Measurements from ENCODE around the gene C19orf67.
"Not testable (repeated sequence)": the region's sequence is repeated elsewhere in the genome, so short reads cannot be mapped to it uniquely, and the experiment has no call there.

C19orf67 gene

GRCh38 chr19:14042659-14043608 is 42.6 kb downstream of the C19orf67 start:
- DNase-seq (ENCODE audit: low read depth, low spot score): peak; percentile 41
- H3K4me3 ChIP-seq (ENCODE audit: low read length): not testable (repeated sequence)

DNA sequence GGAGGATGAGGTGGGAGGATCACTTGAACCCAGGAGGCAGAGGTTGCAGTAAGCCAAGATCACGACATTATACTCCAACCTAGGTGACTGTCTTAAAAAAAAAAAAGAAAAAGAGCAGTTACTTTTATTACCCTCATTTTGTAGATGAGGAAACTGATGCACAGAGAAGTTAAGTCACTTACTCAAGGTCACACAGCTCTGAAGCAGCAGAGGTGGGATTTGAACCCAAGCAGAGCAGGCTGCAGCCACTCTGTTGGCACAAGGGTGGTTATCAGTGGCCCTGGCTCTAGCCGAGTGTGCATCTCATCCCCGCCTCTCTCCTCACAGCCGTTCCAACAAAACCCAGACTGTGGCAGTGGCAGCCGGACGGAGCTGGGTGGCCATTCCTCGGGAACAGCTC is 46.4 kb downstream of the C19orf67 start:
- DNase-seq (ENCODE audit: low read depth, low spot score): no peak
- no peak overlapping the region for H3K4me3 ChIP-seq (ENCODE audit: low read length)

GRCh38 chr19:14035706-14036105 is 49.9 kb downstream of the C19orf67 start:
- DNase-seq (ENCODE audit: low read depth, low spot score): no peak
- no peak overlapping the region for H3K4me3 ChIP-seq (ENCODE audit: low read length)

GRCh38 chr19:14035159-14035558 is 50.4 kb downstream of the C19orf67 start:
- DNase-seq (ENCODE audit: low read depth, low spot score); H3K4me3 ChIP-seq (ENCODE audit: low read length): not testable (repeated sequence)

GRCh38 chr19:14033946-14034345 is 51.6 kb downstream of the C19orf67 start:
- DNase-seq (ENCODE audit: low read depth, low spot score): no peak
- H3K4me3 ChIP-seq (ENCODE audit: low read length): no peak overlapping the region

- peak; percentile 80 for DNase-seq (ENCODE audit: low read depth, low spot score)
- peak within 1 kb of the TSS; percentile 72 for H3K4me3 ChIP-seq (ENCODE audit: low read length)
These were observed 53.7 kb downstream of the C19orf67 start, which contains the start of gene IL27RA for GRCh38 chr19:14031719-14032480. Gene IL27RA, plus strand, starts transcription at chr19:14031762. Its CDS starts 111 bp downstream, at chr19:14031873.
